ENCODE measurements around the gene C1orf232.

Gene C1orf232
- total RNA-seq = 0 reads per million in 2 experiments

DNA sequence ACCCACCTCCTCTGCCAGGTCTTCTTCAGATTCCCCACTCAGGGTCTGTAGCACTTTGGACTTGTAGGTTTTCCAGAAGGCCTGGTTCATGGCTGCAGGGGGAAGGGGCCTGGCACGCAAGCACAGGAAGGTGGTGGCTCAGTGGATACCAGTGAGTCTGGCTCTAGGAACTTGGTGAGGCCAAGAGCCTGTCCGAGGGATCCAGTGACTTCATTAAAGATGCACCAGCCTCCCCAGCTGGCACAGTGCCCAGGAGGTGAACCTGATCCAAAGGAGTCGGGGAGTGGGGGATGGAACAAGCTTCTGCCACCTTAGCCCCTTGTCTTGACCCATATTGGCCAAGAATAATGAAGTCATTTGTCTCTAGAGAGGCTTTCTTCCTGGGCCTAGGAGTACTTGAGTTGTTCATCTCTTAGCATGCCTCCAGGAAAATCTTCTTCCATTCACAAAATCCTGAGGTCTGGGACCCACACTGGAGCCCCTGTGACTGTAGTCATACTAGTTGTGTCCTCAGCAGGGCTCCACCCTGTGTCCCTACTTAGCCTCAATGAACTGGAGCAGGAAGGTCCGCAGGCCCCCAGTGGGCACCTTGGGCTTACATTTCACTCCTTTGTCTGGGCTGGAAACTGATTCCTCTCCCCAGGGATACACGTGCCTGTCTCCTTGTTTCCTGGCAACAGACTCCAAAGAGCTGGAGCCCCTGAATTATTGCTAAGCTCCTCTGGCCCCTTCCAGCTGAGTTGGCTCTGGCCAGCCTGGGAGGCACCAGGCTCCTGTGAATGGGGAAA is at the start of gene C1orf232:
Gene C1orf232, minus strand, starts transcription at position 554 of the 788 bp plus-strand sequence. Its CDS starts 464 bp downstream, at position 90.
- no peak for DNase-seq (ENCODE audit: low read depth)

DNA sequence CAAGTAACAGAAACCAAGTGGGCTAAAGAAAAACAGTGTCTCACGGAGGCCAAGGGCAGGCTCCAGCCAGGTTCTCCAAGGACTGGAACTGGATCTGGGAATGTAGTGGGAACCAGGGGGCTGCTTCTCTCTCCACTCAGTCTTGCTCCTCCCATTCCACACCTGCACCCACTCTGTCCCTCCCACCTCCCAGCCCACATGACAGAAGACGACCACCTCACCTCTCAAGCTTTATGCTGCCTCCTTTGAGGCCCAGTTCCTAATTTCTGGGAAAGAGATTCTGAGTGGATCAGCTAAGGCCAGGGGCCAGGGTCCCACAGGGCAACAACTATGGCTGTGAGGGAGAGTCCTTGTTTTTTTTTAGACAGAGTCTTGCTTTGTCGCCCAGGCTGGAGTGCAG is 46.5 kb upstream of the C1orf232 start:
- no peak for DNase-seq (ENCODE audit: low read depth)

DNA sequence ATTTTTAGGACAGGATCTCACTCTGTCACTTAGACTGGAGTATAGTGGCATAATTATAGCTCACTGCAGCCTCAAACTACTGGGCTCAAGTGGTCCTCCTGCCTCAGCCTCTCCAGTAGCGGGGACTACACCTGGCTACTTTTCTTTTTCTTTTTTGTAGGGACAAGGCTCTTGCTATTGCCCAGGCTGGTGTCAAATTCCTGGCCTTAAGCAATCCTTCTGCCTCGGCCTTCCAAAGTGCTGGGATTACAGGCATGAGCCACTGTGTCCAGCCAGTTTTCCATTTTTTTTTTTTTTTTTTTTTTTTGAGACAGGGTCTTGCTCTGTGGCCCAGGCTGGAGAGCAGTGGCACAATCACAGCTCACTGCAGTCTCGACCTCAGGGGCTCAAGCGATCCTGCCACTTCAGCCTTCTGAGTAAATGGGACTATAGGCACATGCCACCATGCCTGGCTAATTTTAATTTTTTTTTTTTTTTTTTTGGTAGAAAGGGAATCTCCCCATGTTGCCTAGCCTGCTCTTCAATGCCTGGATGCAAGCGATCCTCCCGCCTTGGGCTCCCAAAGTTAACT is 44.7 kb upstream of the C1orf232 start:
- no peak for DNase-seq (ENCODE audit: low read depth)

DNA sequence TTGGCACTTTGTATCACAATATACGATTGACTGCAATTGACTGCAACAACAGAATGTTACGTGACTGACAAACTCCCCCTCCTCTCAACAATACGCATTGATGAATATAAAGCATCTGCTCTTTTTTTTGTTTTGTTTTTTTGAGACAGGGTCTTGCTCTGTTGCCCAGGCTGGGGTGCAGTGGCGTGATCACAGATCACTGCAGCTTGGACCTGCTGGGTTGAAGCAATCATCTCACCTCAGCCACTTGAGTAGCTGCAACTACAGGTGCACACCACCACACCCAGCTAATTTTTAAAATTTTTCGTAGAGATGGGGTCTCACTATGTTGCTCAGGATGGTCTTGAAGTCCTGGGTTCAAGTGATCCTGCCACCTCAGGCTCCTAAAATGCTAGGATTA is 44.0 kb upstream of the C1orf232 start:
- no peak for DNase-seq (ENCODE audit: low read depth)

DNA sequence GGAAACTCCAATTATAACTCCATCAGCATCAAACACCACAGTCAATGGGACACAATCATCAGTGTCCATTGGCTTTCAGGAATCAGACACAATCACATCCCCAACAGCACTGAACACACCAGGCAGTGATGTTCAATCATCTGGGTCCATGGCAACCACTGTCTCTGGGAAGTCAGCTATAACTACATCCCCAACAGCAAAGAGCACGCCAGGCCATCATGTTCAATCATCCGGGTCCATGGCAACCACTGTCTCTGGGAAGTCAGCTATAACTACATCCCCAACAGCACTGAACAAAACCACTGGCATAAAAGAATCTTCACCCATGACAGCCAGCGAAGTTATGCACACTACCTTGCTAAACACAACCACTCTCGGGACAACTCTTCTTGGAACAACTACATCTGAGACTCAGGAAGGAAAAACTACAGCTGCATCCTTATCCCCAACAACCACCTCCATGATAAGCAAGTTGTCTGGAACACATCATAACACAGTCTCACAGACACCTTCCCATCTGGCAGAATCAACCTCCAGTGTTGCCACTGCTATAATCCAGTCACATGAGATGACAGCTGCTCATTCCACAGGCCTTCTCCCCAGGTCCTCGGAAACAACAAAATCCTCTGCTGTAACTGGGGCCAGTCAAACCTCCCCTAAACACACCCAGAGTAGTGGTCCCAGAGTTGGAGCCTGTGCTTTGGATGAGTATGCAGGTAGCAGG is 41.5 kb upstream of the C1orf232 start:
- DNase-seq (ENCODE audit: low read depth) = no peak

DNA sequence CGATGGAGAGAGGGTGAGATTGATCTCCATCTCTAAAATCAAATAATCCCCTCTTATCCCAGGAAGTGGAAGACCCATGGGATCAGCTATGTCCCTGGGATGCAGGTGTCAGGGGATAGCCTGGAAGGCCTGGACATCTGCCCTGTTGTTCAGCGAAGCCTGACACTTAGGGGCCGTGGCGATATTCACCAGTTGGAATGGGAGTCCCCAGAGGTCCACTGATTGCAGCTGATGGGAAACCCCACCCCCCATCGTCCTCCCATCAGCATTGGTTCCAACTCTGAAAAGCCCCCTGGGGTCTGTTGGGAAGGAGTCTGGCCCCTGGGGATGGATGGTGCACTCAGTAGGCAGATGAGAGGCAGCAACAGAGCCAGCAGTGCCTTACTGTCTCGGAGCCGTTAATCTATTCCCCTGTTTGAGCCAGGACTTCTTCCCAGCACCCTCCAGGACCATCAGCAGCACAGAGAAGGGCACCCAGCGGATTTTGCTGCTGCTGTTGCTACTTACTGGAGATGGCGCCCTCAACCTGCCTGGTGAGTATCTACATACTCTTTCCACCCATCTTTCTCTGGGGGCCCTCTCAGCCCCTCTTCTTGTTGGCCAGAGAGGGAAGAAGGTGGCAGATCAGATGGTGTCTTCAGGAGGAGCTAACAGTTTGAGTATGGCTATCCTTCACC is 35.0 kb upstream of the C1orf232 start:
- no peak for DNase-seq (ENCODE audit: low read depth)

DNA sequence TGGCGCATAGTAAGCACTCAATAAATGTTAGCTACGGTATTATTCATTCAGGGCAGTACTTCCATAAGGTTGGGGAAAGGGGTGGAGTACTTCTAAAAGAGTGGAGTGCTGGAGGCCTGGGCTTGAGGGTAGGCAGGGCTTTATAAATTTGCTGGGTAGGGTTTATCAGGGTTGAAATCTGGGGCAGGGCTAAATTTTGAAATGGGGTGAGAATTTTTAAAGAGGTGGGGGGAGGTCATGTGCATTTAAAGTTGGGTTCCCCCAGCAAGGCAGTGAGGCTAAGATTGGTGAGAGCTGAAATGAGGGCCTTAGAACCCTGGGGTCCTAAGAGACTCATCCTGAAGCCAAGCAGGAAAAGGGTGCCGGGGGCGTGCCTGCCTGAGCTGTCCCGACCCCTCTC is 31.6 kb upstream of the C1orf232 start:
- no peak for DNase-seq (ENCODE audit: low read depth)

DNA sequence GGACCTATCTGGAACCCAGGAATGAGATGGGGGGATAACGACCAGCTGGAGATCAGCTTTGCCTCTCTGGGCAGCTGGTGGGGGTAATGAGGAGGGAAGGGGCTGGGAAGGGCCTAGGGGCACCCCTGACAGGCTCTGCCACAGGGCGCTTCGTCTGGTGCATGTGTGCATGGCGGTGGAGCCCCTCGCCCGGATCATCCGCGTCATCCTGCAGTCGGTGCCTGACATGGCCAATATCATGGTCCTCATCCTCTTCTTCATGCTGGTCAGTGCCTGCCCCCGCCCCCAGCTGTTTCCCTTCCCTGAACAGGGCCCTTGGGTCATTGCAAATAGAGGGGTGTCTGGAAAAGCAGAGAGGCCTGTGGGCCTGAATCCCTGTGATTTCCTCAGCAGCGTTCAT is 29.1 kb upstream of the C1orf232 start:
- no peak for DNase-seq (ENCODE audit: low read depth)

DNA sequence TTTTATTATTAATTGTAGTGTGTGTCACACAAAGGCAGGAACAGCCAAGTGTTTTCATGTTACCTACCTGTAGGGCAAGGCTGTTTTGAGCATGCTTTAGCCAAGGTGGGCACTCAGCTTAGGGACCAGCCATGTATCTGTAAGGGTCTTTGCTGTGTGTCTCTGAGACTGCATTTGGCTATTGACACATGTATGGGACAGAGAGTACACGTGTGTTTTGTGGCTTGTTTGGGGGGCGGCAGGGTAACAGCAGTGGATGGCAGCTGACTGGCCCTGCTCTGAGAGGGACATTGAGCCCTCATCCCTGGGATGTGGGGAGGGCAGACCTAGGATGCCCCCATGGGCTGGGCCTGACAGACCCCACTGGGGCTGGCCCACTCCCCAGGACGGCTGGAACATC is 28.5 kb upstream of the C1orf232 start:
- no peak for DNase-seq (ENCODE audit: low read depth)

DNA sequence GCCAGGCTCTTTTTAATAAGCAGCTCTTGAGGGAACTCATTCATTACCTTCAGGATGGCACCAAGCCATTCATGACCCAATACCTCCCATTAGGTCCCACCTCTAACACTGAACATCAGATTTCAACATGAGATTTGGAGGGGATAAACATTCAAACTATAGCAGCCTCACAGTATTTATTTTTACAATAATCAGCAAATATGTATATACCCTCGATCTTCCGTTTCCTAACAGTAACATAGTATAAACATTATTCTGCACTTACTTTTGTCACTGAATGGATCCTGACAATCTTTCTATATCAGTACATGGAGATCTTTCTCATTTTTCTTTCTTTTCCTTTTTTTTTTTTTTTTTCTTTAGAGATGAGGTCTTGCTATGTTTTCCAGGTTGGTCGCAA is 27.0 kb upstream of the C1orf232 start:
- DNase-seq (ENCODE audit: low read depth) = no peak

DNA sequence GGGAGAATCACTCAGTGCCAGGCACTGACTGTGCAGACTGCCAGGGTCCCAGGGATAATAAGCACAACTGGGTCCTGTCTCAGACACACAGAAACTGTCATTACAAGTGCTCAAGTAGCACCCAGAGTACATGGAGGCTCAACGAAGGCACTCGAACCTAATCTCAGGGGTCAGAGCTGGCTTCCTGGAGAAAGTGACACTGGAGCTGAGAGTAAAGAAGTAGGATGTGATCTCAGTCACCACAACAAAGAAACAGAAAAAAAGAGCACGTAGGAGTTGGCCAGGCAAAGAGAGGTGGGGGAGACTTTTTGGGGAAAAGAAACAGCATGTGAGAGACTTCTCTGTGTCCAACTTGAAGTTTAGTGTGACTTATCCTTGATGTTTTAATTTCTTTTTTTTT is 23.0 kb upstream of the C1orf232 start:
- no peak for DNase-seq (ENCODE audit: low read depth)

DNA sequence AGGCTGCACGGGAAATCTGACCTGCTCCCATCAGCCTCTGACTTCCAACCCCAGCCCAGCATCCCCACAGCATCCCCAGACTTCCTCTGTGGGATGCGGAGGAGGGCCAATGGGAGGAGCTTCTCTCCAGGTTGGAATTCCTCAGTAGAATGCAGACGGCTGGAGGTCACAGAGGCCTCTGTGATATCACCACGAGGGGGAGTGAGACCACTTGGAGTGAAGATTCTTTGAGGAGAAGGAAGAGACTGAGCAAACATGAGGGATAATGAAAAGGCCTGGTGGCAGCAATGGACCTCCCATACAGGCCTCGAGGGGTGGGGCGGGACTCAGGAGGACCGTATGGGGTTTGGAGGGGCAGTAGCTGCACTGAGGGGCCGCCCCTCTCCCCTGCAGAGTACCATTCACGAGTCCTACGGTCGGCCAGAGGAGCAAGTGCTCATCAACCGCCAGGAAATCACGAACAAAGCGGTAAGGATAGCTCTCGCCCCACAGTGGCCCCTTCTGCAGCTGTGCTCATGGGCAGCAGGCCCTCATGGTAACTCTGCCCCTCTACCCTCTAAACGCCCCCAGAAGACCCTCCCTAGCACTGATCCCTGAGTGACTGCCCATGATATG is 21.7 kb upstream of the C1orf232 start, which contains the start of gene CATSPER4:
Gene CATSPER4, plus strand, starts transcription at position 230 of the 615 bp plus-strand sequence. Its CDS starts 26 bp downstream, at position 256.
- no peak for DNase-seq (ENCODE audit: low read depth)

DNA sequence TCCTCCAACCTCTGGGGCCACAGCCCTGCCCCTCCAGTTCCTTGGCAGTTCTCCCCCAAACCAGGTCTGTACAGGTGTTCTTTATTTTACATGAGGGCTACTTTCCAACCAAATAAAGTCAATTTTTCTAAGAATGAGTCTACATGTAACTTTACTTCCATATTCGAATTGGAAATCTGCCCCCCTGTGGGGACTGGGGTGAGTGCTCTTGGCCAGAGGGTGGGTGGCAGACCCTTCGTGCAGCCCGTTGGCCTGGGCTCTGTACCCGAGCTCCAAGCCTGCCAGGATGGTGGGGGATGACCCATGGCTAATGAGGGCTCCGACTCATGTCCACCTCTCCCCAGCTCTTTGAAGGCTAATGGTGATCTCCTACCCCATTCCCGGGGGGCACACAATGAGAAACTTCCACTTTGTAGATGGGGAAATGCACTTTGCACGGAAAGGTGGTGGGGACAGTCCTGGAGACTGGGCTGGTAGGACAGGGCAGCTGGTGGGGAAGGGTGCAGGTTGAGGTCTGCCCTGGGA is 21.1 kb upstream of the C1orf232 start:
- DNase-seq (ENCODE audit: low read depth) = no peak

DNA sequence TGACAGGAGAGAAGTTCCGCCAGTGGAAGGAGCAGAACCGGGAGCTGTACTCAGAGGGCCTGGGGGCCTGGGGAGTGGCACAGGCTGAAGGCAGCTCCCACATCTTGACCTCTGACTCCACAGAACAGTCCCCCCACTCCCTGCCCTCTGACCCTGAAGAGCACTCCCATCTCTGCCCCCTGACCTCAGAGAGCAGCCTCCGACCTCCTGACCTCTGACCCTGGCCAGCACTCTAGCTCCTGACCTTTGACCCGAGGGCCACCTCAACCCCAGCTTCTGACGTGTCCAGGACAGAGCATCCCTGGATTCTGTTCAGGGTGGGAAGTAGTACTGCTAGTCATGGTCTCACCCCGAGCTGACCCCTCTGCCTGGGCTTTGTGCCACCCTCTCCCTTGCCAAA is 20.6 kb upstream of the C1orf232 start:
- DNase-seq (ENCODE audit: low read depth) = no peak

DNA sequence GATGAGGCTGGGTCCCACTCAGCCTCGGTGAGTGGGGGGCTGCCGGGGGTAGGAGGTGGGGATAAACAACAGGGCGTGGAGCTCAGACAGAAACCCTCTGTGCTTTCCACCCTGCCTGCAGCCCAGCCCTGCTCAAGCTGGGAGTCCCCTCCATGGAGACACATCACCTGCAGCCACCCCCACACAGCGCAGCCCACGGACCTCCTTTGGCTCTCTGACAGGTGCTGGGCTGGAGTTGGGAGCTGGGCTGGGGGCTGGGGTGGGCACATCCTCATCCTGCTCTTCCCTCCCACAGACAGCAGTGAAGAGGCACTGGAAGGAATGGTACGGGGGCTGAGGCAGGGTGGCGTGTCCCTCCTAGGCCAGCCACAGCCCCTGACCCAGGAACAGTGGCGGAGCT is 19.7 kb upstream of the C1orf232 start:
- DNase-seq (ENCODE audit: low read depth) = no peak

DNA sequence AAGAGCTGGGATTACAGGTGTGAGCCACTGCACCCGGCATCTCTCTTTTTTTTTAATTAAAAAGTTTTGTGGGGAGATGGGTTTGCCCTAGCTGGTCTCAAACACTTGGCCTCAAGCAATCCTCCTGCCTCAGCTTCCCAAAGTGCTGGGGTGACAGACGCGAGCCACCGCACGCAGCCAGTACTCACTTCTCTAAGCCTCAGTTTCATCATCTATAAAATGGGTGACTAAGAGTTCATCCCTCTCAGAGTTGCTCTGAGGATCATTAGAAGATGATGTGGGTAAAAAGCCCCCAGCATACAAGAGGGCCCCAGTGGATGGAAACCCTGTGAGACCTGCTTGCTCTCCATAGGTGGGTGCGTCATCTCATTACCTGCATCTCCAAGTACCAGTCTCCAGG is 19.1 kb upstream of the C1orf232 start:
- DNase-seq (ENCODE audit: low read depth) = no peak

DNA sequence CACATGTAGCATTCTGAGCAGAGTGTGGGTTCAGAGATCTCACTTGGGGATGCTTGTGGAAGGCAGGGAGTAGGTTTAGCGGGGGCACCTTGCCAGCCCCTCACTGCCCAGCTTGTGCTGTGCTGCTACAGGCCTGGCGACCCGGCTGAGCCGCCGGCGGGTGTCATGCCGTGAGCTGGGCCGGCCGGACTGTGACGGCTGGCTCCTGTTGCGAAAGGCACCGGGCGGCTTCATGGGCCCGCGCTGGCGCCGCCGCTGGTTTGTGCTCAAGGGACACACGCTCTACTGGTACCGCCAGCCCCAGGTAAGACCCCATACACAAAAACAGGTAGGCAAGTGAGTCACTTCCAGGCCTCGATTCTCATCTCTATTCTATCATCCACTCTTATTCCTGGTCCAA is 16.1 kb upstream of the C1orf232 start:
- no peak for DNase-seq (ENCODE audit: low read depth)

DNA sequence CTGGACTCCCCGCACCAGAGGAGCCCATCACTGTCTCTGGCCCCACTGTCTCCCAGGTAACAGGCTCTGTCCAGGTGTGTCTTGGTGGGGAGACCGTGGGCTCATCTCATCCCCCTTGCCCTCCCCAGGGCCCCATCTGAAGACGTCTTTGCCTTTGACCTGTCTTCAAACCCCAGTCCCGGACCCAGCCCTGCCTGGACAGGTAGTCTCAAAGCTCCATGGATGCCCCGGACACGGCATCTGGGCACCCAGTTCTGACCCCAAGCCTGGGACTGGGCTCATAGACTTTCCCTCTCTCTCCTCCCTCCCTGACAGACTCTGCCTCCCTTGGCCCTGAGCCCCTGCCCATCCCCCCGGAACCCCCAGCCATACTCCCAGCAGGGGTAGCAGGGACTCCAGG is 15.3 kb upstream of the C1orf232 start:
- no peak for DNase-seq (ENCODE audit: low read depth)

DNA sequence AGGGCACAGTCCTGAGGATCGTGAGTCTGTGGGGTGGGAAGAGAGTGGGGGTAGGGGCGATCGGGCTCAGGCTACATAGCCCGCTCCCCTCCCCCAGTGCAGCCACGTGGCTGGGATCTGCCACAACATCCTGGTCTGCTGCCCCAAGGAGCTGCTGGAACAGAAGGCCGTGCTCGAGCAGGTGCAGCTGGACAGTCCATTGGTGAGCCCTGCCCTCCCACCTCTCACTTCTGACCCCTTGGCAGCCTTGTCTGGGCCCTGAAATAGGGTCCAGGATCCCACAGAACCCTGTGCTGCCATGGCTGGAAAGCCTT is 13.6 kb upstream of the C1orf232 start:
- DNase-seq (ENCODE audit: low read depth) = no peak

DNA sequence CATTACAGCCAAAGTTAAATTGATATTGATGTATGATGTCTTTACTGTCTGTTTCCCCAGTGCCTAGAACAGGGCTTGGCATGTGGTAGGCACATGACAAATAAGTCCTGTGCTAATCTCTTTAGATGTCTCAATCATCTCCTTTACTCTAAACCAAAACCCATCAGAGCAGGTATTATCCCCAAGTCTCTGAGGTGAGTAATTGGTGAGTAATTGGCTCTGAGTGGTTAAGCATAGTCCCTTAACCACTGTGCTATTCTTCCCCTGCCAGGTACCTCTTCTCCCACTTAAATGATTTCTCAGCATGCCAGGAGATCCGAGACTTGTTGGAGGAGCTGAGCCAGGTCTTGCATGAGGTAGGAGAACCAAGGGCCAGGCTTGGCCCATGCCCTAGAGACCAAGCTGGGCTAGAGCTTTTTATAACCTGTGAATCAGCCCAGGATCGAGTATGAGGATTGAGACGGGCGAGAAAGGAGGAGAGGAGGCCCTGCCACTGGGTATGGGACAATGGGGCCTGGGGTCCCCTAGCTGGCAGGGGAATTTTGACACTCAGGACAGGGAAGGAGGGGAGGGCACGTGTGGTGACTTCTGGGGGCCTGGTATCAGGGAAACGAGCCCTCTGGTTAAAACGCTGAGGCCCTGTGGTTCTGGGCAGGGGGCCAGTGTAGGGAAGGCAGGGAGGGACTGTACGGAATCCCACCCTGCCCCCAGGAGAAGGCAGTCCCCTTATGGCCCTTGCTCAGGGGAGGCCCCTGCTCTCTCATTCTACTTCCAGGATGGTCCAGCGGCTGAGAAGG is 13.0 kb upstream of the C1orf232 start:
- DNase-seq (ENCODE audit: low read depth) = no peak

DNA sequence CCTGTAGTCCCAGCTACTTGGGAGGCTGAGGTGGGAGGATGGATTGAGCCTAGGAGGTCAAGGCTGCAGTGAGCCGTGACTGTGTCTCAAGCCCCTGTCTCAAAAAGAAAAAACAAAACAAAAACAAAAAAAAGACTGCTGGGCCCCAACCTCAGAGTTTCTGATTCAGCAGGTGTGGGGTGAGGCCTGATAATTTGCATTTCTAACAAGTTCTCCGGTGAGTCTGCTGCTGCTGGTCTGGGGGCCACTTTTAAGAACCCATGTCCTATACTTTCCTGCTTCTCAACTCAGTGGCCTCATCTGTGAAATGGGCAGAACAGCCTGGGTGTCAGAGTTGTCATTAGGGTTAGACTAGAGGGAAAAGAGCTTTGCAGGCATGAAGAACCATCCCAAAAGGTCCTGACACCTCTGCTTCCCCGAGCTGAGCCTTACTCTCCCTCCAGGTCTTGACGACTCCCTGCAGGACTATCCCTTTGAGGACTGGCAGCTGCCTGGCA is 11.3 kb upstream of the C1orf232 start:
- no peak for DNase-seq (ENCODE audit: low read depth)

Measured in T follicular helper cell (primary cell).